Measurements from ENCODE around the gene RAB4B.

Gene RAB4B

GRCh38 chr19:40739030-40739839 is 38.8 kb upstream of the RAB4B start:
- no peak overlapping the region for H3K4me3 ChIP-seq (ENCODE audit: low read depth, low read length)
- TF ChIP-seq, protein P1, sequence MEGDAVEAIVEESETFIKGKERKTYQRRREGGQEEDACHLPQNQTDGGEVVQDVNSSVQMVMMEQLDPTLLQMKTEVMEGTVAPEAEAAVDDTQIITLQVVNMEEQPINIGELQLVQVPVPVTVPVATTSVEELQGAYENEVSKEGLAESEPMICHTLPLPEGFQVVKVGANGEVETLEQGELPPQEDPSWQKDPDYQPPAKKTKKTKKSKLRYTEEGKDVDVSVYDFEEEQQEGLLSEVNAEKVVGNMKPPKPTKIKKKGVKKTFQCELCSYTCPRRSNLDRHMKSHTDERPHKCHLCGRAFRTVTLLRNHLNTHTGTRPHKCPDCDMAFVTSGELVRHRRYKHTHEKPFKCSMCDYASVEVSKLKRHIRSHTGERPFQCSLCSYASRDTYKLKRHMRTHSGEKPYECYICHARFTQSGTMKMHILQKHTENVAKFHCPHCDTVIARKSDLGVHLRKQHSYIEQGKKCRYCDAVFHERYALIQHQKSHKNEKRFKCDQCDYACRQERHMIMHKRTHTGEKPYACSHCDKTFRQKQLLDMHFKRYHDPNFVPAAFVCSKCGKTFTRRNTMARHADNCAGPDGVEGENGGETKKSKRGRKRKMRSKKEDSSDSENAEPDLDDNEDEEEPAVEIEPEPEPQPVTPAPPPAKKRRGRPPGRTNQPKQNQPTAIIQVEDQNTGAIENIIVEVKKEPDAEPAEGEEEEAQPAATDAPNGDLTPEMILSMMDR (IDR thresholded peaks at IDR 0.05; ENCODE audit: insufficient read depth, low read depth, low read length, missing control alignments): no peak
- DNase-seq (ENCODE audit: low read depth): no peak

- DNase-seq (ENCODE audit: low read depth): no peak
- TF ChIP-seq, protein P1 (IDR thresholded peaks at IDR 0.05; ENCODE audit: insufficient read depth, low read depth, low read length, missing control alignments): no peak
- no peak overlapping the region for H3K4me3 ChIP-seq (ENCODE audit: low read depth, low read length)
These were observed 38.0 kb upstream of the RAB4B start for GRCh38 chr19:40739871-40740703.

DNA sequence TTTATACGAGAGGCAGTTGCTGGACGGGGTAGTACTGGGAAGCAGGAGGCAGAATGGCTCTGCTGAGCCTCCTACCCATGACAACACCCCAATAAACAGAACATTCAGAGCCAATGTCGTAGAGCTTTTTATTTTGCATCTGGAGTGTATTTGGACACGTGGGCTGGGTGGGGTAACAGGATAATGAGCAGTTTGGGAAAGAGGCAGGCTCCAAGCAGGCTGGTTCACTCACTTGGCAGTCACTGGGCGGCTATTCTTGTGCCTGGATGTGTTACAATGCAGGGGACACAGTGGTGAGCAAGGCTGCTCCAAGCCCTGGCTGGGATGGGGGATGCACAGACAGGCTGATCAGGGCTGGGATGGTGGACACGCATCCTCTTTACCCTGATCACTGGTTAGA is 37.3 kb upstream of the RAB4B start:
- TF ChIP-seq, protein P1 (IDR thresholded peaks at IDR 0.05; ENCODE audit: insufficient read depth, low read depth, low read length, missing control alignments): no peak
- H3K4me3 ChIP-seq (ENCODE audit: low read depth, low read length): no peak overlapping the region
- DNase-seq (ENCODE audit: low read depth): no peak

GRCh38 chr19:40741527-40742390 is 36.3 kb upstream of the RAB4B start:
- H3K4me3 ChIP-seq (ENCODE audit: low read depth, low read length): no peak overlapping the region
- TF ChIP-seq, protein P1 (IDR thresholded peaks at IDR 0.05; ENCODE audit: insufficient read depth, low read depth, low read length, missing control alignments): no peak
- DNase-seq (ENCODE audit: low read depth): no peak

DNA sequence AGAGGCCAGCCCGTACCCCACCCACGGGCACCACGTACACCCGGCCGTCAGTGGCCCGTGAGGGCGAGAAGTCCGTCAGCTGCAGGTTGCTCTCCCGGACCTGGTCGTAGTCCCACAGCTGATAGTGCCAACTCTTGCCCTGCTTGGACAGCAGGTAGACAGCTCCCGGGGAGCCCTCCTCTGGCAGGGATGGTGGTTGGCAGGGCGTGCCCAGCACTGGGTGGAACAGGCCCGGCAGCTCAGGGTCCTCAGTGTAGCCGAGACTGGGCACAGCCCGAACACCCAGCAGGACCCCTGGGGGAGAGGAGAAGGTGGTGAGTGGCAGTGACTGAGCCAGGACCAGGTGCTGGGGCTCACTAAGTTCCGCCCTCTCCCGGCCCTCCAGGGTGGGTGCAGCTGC is 35.6 kb upstream of the RAB4B start:
- TF ChIP-seq, protein P1 (IDR thresholded peaks at IDR 0.05; ENCODE audit: insufficient read depth, low read depth, low read length, missing control alignments): no peak
- no peak overlapping the region for H3K4me3 ChIP-seq (ENCODE audit: low read depth, low read length)

DNA sequence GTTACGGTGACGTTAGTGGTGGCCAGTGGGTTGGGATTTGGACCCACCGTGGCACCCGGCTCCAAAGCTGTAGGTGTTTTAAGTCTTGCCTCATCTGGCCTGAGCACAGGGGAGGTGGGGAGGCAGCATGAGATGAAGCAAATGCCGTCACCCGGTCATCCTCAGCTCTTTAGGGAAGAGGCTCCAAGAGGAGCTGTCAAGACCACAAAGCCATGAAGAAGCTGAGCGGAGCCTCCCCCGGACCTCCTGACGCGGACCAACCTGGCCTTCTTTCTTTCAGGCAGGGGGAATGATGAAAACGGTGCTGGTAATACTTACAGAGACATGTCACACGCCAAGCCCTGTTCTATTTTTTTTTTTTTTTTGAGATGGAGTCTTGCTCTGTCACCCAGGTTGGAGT is 35.2 kb upstream of the RAB4B start:
- H3K4me3 ChIP-seq (ENCODE audit: low read depth, low read length): no peak overlapping the region
- TF ChIP-seq, protein P1 (IDR thresholded peaks at IDR 0.05; ENCODE audit: insufficient read depth, low read depth, low read length, missing control alignments): no peak
- no peak for DNase-seq (ENCODE audit: low read depth)

More for the DNA sequence above, 35.6 kb upstream of the RAB4B start:
- no peak for DNase-seq (ENCODE audit: low read depth)

All from GM12865 (cell line).